Liver (tissue), 9 donors: ENCODE results near the gene DDX56. TPM values are rescaled to one million over a fixed set of nuclear protein-coding genes. Genes with fewer than 3 reads are reported as not detected.

ENCODE experiments used
- DNase-seq: peaks from one replicate; pipeline ENCODE4 v3.0.0-alpha.2; 2017; ENCODE audit warnings: low spot score
- H3K27ac ChIP-seq, 2 donors: one replicate each; pipeline ENCODE4 v1.7.0; 2013; ENCODE audit warnings: inconsistent platforms in 2 of 2, low read length in 2 of 2, control low read depth in 1 of 2, low read depth in 1 of 2, mild to moderate bottlenecking in 1 of 2
- H3K27me3 ChIP-seq, 4 donors: one replicate each; pipeline versions ENCODE4 v1.6.1 to v1.7.0; 2013; ENCODE audit warnings: low read length in 3 of 4, inconsistent platforms in 1 of 4, mild to moderate bottlenecking in 1 of 4, moderate library complexity in 1 of 4; ENCODE audit not compliant: control insufficient read depth in 4 of 4, insufficient read depth in 4 of 4
- H3K36me3 ChIP-seq, 4 donors: one replicate each; pipeline versions ENCODE4 v1.6.1 to v1.7.0; 2013; ENCODE audit warnings: low read length in 3 of 4, mild to moderate bottlenecking in 3 of 4, low read depth in 1 of 4, moderate library complexity in 1 of 4; ENCODE audit not compliant: control insufficient read depth in 4 of 4, insufficient read depth in 3 of 4
- H3K4me1 ChIP-seq, 4 donors: one replicate each; pipeline versions ENCODE4 v1.6.1 to v1.7.0; 2013; ENCODE audit warnings: low read length in 3 of 4, mild to moderate bottlenecking in 3 of 4, moderate library complexity in 1 of 4; ENCODE audit not compliant: control insufficient read depth in 4 of 4, insufficient read depth in 4 of 4
- H3K4me3 ChIP-seq, 3 donors: one replicate each; pipeline versions ENCODE4 v1.6.1 to v1.7.0; 2013; ENCODE audit warnings: low read length in 3 of 3, control low read depth in 1 of 3, low read depth in 1 of 3, mild to moderate bottlenecking in 1 of 3
- H3K9ac ChIP-seq, 2 donors: one replicate each; pipeline ENCODE4 v1.7.0; 2013; ENCODE audit warnings: low read length in 2 of 2, mild to moderate bottlenecking in 2 of 2, moderate library complexity in 2 of 2, control low read depth in 1 of 2, low read depth in 1 of 2
- H3K9me3 ChIP-seq, 4 donors: one replicate each; pipeline versions ENCODE4 v1.6.1 to v1.7.0; 2013; ENCODE audit warnings: low read length in 3 of 4; ENCODE audit not compliant: control insufficient read depth in 4 of 4
- EGR1 ChIP-seq, 2 donors: IDR thresholded peaks; 2 replicates each; pipeline ENCODE4 v1.6.1; 2016 to 2018; ENCODE audit warnings: antibody characterized with exemption in 2 of 2, low read depth in 2 of 2
- FOXA1 ChIP-seq: IDR thresholded peaks from 2 replicates; pipeline ENCODE4 v1.6.1; 2016; ENCODE audit warnings: antibody characterized with exemption
- FOXA2 ChIP-seq: IDR thresholded peaks from 2 replicates; pipeline ENCODE4 v1.6.1; 2016; ENCODE audit warnings: antibody characterized with exemption
- GABPA ChIP-seq, 2 donors: IDR thresholded peaks in 1 of 2; conservative IDR thresholded peaks in 1 of 2; 2 replicates each; pipeline ENCODE4 v1.6.1; 2016; ENCODE audit warnings: antibody characterized with exemption in 2 of 2, mild to moderate bottlenecking in 1 of 2, moderate library complexity in 1 of 2
- HNF4A ChIP-seq, 2 donors: conservative IDR thresholded peaks; 2 replicates each; pipeline ENCODE4 v1.6.1; 2016; ENCODE audit warnings: antibody characterized with exemption in 2 of 2, mild to moderate bottlenecking in 2 of 2
- HNF4G ChIP-seq: IDR thresholded peaks from 2 replicates; pipeline ENCODE4 v1.6.1; 2016; ENCODE audit warnings: antibody characterized with exemption
- JUND ChIP-seq, 2 donors: IDR thresholded peaks; 2 replicates each; pipeline ENCODE4 v1.6.1; 2016; ENCODE audit warnings: antibody characterized with exemption in 2 of 2
- NR2F2 ChIP-seq: IDR thresholded peaks from 2 replicates; pipeline ENCODE4 v1.6.1; 2016; ENCODE audit warnings: antibody characterized with exemption
- RXRA ChIP-seq, 2 donors: IDR thresholded peaks; 2 replicates each; pipeline ENCODE4 v1.6.1; 2017 to 2018; ENCODE audit warnings: antibody characterized with exemption in 2 of 2, mild to moderate bottlenecking in 1 of 2
- SP1 ChIP-seq: IDR thresholded peaks from 2 replicates; pipeline ENCODE4 v1.6.1; 2018; ENCODE audit warnings: antibody characterized with exemption, mild to moderate bottlenecking
- TAF1 ChIP-seq: conservative IDR thresholded peaks from 2 replicates; pipeline ENCODE4 v1.6.1; 2016; ENCODE audit warnings: antibody characterized with exemption, mild to moderate bottlenecking
- WGBS: extraction: QIAGEN DNeasy Blood & Tissue Kit; methylation state at CpG from one replicate; pipeline ENCODE4 v1.1.7; 2013; 5-methylcytosine and 5-hydroxymethylcytosine counted together
- polyA plus RNA-seq, 2 donors: library from polyadenylated mRNA; stranded (reverse) in 1 of 2; unstranded in 1 of 2; fragments of 200-250 nt in 1 of 2; fragments of >200 nt in 1 of 2; fragmentation: Nextera tagmentation in 1 of 2; extraction: Ambion mirVana in 1 of 2; gene quantifications; one replicate each; pipeline versions ENCODE4 v1.2.1 to v1.2.3, GENCODE V29; 2013 to 2015
- total RNA-seq, 2 donors: library from RNA; depleted of rRNA; stranded (reverse); fragments of >200 nt; gene quantifications; one replicate each; pipeline ENCODE4 v1.2.3, GENCODE V29; 2014
- TF ChIP-seq, protein P1 (sequence below): IDR thresholded peaks from 2 replicates; pipeline ENCODE4 v1.6.1; 2016; ENCODE audit warnings: antibody characterized with exemption
- TF ChIP-seq, protein P2 (sequence below): IDR thresholded peaks from 2 replicates; pipeline ENCODE4 v1.6.1; 2016; ENCODE audit warnings: antibody characterized with exemption, mild to moderate bottlenecking
- TF ChIP-seq, protein P3 (sequence below): IDR thresholded peaks from 2 replicates; pipeline ENCODE4 v1.6.1; 2016; ENCODE audit warnings: antibody characterized with exemption
- TF ChIP-seq, protein P4 (sequence below): fragments of 150-350 bp; IDR thresholded peaks from 2 replicates; pipeline ENCODE4 v1.5.1; 2017; ENCODE audit warnings: improper control_type of control experiment, low read depth, low read length; ENCODE audit not compliant: missing input control
- donor health status: healthy.
- donor health status: healthy.
- donor health status: healthy.
- donor health status: healthy.
- donor health status: healthy.

Gene DDX56
- total and polyA plus RNA-seq, 4 donors, result 24.3 to 42.1 (median 31.9) TPM

DNA sequence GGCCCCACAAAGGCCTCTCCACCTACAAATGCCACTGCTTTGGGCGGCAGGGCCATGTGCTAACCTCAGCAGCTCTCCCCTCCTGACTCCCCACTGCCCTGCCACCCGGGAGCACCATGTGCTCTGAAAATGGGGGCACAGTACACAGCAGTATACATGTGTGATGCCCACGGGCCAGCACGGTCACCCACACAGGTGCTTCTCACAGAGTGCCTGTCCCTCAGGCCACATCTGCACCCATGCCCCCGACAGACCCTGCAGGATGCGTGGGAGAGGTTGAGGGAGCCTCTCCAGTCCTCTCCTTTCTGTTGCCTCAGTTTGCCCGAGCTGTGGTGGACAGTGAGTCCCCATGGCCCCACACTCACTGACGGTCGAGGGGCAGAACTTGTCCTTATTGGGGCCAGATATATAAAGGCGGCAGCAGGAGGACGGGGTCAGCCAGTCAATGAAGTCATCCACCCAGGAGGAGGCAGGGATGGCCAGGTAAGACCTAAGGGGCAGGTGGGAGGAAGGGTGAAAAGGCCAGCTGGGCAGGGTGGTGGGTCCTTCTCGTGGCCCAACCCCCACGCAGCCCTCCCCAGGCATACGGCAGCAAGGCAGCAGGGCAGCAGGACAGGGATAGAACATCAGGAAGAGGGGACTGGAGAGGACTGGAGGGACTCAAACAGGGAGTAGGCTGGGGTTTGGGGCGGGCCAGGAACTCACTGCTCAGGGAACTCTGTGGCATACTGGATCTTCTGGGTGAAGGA lies 52.2 kb downstream of the DDX56 start:
- H3K27ac ChIP-seq, result no peak overlapping the region
- H3K36me3 ChIP-seq, result peaks cover 3 to 45% (median 27%) of the 10 kb centered on the region in 4 donors
- TF ChIP-seq HNF4G (no peak), JUND (IDR thresholded peaks at IDR 0.05) (no peak), TAF1 (no peak), RXRA (IDR thresholded peaks at IDR 0.05) (no peak), HNF4A (conservative IDR thresholded peaks at IDR 0.05) (no peak), GABPA (IDR thresholded peaks at IDR 0.05 in 1 of 2, conservative IDR thresholded peaks at IDR 0.05 in 1 of 2) (no peak), EGR1 (IDR thresholded peaks at IDR 0.05; ENCODE audit: low read depth in 2 of 2) (no peak), SP1 (no peak), FOXA1 (no peak), NR2F2 (no peak), FOXA2 (no peak)
- TF ChIP-seq, protein P1, sequence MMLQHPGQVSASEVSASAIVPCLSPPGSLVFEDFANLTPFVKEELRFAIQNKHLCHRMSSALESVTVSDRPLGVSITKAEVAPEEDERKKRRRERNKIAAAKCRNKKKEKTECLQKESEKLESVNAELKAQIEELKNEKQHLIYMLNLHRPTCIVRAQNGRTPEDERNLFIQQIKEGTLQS, result no peak
- TF ChIP-seq, protein P2, sequence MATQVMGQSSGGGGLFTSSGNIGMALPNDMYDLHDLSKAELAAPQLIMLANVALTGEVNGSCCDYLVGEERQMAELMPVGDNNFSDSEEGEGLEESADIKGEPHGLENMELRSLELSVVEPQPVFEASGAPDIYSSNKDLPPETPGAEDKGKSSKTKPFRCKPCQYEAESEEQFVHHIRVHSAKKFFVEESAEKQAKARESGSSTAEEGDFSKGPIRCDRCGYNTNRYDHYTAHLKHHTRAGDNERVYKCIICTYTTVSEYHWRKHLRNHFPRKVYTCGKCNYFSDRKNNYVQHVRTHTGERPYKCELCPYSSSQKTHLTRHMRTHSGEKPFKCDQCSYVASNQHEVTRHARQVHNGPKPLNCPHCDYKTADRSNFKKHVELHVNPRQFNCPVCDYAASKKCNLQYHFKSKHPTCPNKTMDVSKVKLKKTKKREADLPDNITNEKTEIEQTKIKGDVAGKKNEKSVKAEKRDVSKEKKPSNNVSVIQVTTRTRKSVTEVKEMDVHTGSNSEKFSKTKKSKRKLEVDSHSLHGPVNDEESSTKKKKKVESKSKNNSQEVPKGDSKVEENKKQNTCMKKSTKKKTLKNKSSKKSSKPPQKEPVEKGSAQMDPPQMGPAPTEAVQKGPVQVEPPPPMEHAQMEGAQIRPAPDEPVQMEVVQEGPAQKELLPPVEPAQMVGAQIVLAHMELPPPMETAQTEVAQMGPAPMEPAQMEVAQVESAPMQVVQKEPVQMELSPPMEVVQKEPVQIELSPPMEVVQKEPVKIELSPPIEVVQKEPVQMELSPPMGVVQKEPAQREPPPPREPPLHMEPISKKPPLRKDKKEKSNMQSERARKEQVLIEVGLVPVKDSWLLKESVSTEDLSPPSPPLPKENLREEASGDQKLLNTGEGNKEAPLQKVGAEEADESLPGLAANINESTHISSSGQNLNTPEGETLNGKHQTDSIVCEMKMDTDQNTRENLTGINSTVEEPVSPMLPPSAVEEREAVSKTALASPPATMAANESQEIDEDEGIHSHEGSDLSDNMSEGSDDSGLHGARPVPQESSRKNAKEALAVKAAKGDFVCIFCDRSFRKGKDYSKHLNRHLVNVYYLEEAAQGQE, result no peak
- TF ChIP-seq, protein P3, sequence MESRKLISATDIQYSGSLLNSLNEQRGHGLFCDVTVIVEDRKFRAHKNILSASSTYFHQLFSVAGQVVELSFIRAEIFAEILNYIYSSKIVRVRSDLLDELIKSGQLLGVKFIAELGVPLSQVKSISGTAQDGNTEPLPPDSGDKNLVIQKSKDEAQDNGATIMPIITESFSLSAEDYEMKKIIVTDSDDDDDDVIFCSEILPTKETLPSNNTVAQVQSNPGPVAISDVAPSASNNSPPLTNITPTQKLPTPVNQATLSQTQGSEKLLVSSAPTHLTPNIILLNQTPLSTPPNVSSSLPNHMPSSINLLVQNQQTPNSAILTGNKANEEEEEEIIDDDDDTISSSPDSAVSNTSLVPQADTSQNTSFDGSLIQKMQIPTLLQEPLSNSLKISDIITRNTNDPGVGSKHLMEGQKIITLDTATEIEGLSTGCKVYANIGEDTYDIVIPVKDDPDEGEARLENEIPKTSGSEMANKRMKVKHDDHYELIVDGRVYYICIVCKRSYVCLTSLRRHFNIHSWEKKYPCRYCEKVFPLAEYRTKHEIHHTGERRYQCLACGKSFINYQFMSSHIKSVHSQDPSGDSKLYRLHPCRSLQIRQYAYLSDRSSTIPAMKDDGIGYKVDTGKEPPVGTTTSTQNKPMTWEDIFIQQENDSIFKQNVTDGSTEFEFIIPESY, result no peak
- TF ChIP-seq, protein P4, sequence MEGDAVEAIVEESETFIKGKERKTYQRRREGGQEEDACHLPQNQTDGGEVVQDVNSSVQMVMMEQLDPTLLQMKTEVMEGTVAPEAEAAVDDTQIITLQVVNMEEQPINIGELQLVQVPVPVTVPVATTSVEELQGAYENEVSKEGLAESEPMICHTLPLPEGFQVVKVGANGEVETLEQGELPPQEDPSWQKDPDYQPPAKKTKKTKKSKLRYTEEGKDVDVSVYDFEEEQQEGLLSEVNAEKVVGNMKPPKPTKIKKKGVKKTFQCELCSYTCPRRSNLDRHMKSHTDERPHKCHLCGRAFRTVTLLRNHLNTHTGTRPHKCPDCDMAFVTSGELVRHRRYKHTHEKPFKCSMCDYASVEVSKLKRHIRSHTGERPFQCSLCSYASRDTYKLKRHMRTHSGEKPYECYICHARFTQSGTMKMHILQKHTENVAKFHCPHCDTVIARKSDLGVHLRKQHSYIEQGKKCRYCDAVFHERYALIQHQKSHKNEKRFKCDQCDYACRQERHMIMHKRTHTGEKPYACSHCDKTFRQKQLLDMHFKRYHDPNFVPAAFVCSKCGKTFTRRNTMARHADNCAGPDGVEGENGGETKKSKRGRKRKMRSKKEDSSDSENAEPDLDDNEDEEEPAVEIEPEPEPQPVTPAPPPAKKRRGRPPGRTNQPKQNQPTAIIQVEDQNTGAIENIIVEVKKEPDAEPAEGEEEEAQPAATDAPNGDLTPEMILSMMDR, result no peak
- 90% methylated on average over 15 of the region's 15 CpGs for WGBS
- no peaks in the 10 kb centered on the region for H3K27me3 ChIP-seq
- H3K4me1 ChIP-seq, result no peaks in the 10 kb centered on the region
- no peak overlapping the region for H3K4me3 ChIP-seq
- H3K9me3 ChIP-seq, result no peaks in the 10 kb centered on the region
- no peak overlapping the region for H3K9ac ChIP-seq
- DNase-seq, result no peak

DNA sequence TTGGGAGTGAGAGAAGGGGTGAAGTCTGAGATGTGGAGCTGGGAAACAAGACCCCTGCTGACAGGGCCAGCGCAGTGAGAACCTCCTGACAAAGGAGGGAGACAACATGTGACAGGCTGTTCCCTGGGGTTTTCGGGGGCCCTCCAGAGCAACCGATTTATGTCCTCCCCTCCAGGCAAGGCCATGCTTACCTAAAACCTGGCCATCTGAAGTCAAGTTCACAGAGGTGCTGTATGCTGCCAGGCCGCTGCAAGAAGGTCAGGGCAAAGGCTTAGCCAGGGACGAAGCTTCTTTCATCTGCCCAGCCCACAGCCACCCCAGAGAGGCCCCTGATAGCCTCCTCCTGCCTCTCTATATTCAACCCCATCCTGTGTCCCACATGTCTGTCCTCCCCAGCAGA lies 53.1 kb downstream of the DDX56 start:
- Histone ChIP-seq H3K9me3 (no peaks in the 10 kb centered on the region), H3K36me3 (peaks cover 8 to 53% (median 33%) of the 10 kb centered on the region in 4 donors), H3K9ac (no peak overlapping the region), H3K4me1 (no peaks in the 10 kb centered on the region), H3K4me3 (no peak overlapping the region), H3K27me3 (no peaks in the 10 kb centered on the region), H3K27ac (no peak overlapping the region)
- DNase-seq, result no peak
- 94% methylated on average over 5 of the region's 5 CpGs for WGBS
- TF ChIP-seq RXRA (IDR thresholded peaks at IDR 0.05) (no peak), FOXA2 (no peak), FOXA1 (no peak), GABPA (IDR thresholded peaks at IDR 0.05 in 1 of 2, conservative IDR thresholded peaks at IDR 0.05 in 1 of 2) (no peak), TAF1 (no peak), HNF4G (no peak), NR2F2 (no peak), SP1 (no peak), HNF4A (conservative IDR thresholded peaks at IDR 0.05) (no peak)
- TF ChIP-seq, protein P4, result no peak
